ENCODE data around the gene MXD1.

The MXD1 gene

DNA sequence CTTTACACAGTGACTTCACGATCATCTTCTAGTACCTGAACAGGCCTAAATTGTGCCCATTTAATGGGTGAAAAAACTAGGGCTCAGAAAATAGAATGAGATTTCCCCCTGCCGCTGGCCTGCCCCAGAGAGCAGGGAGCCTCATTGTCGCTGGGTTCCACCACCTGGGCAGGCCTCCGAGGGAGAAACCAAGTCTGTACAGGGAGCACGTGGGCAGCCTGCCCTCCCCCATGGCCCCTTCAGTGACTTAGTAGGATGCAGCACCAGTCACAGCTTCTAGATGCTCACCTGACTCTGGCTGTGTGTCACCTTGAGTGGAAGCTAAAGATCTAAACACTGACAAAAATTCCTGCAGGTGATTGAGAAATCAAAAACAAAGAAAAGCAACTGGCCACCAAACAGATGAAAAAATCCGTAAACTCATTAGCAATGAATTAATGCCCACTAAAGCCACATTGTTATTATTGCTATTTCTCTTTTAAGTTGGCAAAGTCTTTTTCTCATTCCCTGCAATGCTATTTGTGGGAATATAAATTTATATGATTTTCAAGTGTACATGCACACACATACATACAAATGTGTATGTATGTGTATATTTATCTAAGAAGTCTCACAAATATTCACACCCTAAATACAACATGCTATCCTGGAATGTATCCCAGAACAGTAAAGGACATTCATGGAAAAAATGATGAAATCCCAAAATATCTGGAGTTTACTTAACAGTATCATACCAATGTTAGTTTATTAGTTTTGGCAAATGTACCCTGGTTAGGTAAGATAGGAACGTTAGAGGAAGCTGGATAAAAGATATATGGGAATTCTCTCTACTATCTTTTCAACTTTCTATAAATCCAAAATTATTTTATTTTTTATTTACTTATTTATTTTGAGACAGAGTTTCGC lies 65.2 kb downstream of the MXD1 start:
- DNase-seq: no peak

DNA sequence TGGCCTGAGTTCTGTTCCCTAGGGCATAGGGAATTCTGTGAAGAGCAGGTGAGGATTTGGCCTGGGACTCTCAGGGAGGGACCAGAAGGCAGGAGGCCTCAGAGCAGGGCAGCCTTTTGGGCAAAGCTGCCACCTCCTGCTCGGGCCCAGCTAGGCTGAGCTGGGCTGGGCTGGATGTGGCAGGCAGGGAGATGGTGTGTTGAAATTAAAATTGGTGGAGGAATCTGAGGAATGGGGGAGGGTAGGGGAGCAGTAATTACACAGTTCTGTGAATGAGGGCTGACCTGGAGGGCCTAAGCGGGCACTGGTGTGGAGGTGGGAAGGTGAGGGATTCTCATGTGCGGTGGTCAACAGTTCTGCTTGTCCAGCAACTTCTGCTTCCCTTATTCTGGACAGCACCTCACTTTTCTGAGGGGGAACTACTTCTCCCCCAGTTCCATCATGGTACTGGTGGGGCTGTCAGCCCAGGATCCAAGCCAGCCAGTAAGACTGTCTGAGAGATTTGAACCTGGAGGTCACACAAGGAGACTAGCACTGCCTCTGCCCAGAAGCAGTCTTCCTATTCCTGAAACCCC lies 68.6 kb downstream of the MXD1 start:
- DNase-seq: no peak

DNA sequence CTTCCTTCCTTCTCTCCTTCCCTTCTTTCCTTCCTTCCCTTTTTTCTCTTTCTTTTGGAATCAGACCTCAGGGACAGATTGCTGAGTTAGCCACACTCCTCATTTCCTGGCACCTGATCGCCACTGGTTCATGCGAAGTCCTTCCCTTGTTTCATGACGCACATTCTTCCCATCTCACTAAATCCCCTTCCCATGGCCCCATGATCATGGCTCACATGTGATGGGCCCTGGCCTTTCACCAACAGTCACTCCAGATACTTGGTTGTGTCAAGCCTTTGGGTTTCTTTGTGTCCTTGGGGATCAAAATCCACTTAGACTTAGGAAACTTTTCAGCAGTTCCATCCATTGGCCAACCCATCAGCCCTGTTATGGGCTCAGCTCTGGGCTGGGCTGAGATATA lies 70.3 kb downstream of the MXD1 start:
- DNase-seq: no peak

DNA sequence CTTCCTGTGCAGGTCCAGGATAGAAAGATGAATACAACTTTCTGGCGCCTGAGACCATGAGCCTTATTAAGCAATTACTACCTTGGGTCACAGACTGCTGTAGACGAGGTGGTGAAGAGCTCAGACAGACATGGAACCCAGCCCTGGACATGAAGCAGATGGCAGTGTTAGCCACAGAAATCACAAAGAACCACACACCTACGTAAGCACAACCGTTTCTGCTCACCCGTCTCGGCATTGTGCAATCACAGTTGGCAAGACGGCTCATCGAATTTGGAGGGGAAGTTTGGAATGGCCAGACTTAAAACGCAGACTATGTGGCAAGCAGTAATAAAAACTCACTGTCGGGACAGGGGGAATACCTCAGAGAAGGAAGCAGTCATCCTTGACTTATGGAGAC lies 70.8 kb downstream of the MXD1 start:
- DNase-seq: no peak

DNA sequence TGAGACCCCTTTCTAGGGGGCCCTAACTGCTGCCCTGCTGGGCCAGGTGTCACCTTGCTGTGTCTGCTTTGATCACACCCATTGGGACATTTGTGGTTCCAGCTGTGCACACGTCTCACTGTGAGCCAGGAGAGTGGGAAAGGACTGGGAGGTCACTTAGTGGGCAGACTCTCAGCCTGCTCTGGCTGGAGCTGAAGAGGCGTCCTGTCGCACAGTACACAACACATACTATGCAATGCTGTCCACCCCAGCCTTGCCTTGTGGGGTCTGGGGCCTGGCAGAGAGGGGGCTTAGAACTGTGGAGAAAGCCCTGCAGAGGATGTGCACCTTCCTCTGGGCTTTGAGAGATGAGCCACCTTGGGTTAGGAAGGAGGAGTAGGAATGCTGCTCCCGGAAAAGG lies 71.8 kb downstream of the MXD1 start:
- no peak for DNase-seq

DNA sequence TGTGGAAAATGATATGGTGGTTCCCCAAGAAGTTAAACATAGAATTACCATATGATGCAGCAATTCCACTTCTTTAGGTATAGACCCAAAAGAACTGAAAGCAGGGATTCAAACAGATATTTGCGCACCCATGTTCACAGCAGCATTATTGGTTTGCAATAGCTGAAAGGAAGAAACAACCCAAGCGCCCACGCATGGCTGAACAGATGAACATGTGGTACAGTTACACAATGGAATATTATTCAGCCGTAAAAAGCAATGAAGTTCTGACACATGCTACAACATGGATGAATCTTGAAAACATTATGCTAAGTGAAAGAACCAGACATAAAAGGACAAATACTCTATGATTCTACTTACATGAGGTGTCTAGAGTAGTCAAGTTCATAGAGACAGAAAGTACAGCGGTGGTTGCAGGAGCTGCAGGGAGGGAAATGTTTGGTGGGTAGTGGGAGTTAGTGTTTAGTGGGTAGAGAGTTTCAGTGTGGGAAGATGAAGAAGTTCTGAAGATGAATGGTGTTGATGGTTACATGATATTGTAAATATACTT lies 73.3 kb downstream of the MXD1 start:
- no peak for DNase-seq

DNA sequence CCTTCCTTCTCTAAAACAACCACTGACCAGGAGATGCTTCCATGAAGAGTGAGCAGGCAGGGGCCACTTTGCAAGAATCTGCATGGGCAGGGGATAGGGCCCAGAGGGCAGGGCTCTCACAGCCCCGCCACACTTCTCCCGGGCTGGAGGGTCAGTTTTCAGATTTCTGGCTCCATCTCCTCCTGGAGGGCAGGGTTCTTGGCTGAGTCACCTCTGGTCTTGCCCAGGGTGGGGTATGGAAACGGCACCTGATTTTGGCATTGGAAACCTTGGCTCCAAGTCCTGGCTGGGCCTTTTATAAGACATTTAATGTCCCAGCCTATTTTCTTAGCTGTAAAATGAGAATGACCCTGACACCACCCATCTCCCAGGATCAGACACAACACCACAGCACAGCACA lies 74.1 kb downstream of the MXD1 start:
- DNase-seq: no peak

DNA sequence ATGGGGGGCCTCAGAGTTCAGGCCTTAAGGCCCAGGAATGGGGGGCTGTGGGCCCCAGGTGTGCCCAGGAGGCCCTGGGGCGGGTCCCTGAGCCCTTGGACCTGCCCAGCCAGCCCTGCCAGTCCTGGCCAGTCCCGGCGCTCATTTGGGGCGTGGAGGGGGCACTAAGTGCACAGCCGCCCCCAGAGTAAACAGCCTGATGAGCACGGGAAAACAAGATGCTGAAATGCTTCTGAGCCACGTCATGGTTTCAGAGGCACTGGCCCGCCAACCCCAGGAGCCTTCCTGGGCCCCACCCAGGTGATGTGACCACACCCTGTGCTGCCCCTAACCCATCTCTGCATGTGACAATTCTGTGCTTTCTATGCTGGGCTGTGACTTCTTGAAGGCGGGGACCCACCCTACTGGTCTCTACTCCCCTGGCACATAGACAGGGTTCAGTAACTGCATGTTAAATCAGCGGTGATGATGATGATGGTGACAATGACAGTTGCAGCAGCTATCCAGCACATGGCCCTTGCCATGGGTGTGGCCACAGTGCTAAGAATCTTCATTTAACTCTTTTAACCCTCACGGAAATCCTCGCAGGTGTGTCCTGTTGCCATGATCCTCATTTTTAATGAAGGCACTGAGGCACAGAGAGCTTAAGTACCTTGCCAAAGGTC lies 74.7 kb downstream of the MXD1 start:
- DNase-seq: no peak
